SJSA1 (cell line): ENCODE measurements around the gene RAB22A. TPM values are rescaled to one million over a fixed set of nuclear protein-coding genes. Genes with fewer than 3 reads are reported as not detected.
A peak's percentile ranks its signal among the peaks of the same experiment; 100 is the strongest.

Experiments used
- DNase-seq, 2 experiments: peaks; one replicate each; pipeline ENCODE4 v3.0.0-alpha.2; 2015 to 2020; ENCODE audit warnings: low spot score in 2 of 2, low read depth in 1 of 2
- H3K27ac ChIP-seq: fragments of 250-450 bp; sonication (Bioruptor Pico); 2 replicates; pipeline ENCODE4 v1.5.1; 2020; ENCODE audit warnings: mild to moderate bottlenecking, moderate library complexity
- H3K27me3 ChIP-seq: fragments of 250-450 bp; sonication (Bioruptor Pico); replicated peaks from 2 replicates; pipeline ENCODE4 v1.5.1; 2020; ENCODE audit warnings: mild to moderate bottlenecking, moderate library complexity
- H3K36me3 ChIP-seq: fragments of 250-450 bp; sonication (Bioruptor Pico); 2 replicates; pipeline ENCODE4 v1.5.1; 2020; ENCODE audit warnings: mild to moderate bottlenecking
- H3K4me1 ChIP-seq: fragments of 250-450 bp; sonication (Bioruptor Pico); replicated peaks from 2 replicates; pipeline ENCODE4 v1.6.1; 2021; ENCODE audit warnings: mild to moderate bottlenecking
- H3K4me3 ChIP-seq: fragments of 250-450 bp; sonication (Bioruptor Pico); 2 replicates; pipeline ENCODE4 v1.5.1; 2020; ENCODE audit warnings: mild to moderate bottlenecking
- H3K9me3 ChIP-seq: fragments of 250-450 bp; sonication (Bioruptor Pico); replicated peaks from 2 replicates; pipeline ENCODE4 v1.5.1; 2020; ENCODE audit warnings: mild to moderate bottlenecking
- total RNA-seq: library from RNA; depleted of rRNA; stranded (reverse); fragments of >200 nt; shearing (Covaris generic); gene quantifications from 2 replicates; pipeline ENCODE4 v1.2.3, GENCODE V29; 2014

Gene RAB22A
- total RNA-seq, 1 experiment from 2014 or later = 23.7 TPM

DNA sequence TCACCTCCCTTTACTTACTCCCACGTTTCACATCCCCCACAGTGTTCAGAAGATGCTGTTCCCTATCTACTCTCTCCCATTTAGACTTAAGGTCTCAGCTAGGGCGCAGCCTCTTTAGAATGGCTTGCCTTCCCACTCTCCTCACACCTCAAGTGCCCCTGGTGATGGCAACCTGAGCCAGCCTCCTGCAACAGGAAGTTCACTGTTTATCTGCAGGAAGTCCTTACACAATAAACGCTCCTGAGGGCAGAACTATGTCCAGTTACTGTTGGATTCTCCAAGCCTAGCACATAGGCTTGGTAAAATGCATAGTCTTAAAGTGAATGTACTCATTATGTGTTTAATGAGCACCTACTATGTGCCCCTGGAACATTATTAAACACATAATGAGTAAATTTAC lies 21.9 kb upstream of the RAB22A start:
- DNase-seq = no peak
- no peak overlapping the region for H3K4me3 ChIP-seq
- no peaks in the 10 kb centered on the region for H3K9me3 ChIP-seq
- no peaks in the 10 kb centered on the region for H3K27me3 ChIP-seq
- H3K36me3 ChIP-seq = no peaks in the 10 kb centered on the region
- H3K4me1 ChIP-seq = no peaks in the 10 kb centered on the region
- no peak overlapping the region for H3K27ac ChIP-seq

DNA sequence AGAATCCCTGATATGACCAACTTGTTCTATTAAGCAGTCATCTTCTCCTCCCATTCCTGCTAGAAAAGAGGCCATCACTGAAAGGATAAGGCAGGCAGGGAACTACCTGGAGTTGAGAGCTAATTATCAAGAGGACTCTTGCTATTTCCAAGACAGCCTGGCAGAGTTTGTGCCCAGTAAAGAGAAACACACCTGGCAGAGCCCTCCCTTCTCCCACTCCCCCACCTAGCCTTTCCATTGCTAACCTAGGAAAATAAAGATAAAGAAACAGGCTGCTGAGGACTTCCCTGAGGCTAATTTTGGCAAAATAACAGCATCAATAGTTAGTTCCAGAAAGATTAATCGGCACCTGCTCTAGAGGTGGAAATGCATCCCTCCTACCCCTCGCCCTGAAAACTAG lies 20.4 kb upstream of the RAB22A start:
- H3K9me3 ChIP-seq = no peaks in the 10 kb centered on the region
- DNase-seq = no peak
- no peaks in the 10 kb centered on the region for H3K27me3 ChIP-seq
- no peaks in the 10 kb centered on the region for H3K4me1 ChIP-seq
- no peak overlapping the region for H3K27ac ChIP-seq
- H3K4me3 ChIP-seq = no peak overlapping the region
- no peaks in the 10 kb centered on the region for H3K36me3 ChIP-seq

DNA sequence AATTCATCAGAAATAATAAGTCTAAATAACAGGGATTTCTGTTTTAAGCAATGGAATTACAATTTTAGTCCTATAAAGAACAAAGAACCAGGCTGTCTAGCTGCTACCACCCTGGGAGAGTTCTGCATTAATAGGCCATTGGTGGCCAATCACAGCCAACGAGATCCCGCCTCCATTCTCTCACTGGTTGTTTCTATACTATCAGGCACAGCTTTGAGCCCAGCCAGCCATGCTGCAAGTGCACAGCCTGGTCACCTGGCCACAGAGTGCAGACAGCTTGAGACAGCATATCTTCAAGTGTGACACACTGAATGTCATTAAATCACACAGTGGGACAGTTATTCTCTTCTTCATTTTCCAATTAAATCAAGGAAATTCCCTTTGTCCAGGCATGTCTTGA lies 16.1 kb upstream of the RAB22A start:
- DNase-seq = no peak
- Histone ChIP-seq H3K9me3 (no peaks in the 10 kb centered on the region), H3K4me1 (peaks cover 15% of the 10 kb centered on the region), H3K4me3 (no peak overlapping the region), H3K27me3 (no peaks in the 10 kb centered on the region), H3K27ac (no peak overlapping the region), H3K36me3 (no peaks in the 10 kb centered on the region)

DNA sequence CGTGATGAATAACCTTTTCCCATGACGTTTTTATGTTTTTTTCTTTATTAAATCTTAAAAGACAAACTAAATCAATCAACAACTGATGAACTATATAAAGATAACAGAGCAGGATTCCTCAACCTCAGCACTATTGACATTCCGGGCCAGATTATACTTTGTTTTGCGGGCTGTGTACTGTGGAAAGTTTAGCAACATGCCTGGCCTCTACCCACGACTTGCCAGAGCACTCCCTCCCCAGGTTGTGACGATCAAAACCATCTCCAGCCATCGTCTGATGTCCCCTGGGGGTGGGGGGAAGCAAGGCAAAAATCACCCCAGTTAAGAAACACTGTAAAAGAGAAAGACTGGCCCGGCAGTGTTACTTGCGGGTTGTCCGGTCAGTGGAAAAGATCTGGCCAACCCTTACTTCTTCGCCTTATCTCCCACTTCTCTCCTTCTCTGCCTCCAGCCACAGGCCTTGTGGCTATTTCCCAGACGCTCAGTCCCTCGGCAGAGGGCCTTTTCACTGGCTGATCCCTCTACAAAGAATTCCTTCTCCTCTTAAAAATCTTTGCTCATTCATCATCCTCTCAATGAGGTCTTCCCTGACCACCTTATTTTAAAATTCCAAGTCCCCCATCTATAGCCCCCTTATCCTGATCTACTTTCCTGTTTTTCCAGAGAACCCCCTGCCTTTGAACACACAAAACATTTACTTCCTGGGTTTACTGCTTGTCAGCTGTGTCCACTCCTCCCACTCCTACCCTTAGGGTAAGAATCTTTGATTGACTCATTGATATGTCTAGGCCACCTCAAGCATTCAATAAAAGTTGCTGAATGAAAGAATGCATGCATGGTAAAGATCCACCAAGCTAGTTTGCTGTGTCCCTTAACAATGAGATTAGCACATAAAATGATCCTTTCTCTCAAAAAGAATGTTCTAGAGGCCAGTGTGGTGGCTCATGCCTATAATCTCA lies 14.7 kb upstream of the RAB22A start:
- H3K9me3 ChIP-seq = no peaks in the 10 kb centered on the region
- H3K4me3 ChIP-seq = no peak overlapping the region
- no peak overlapping the region for H3K27ac ChIP-seq
- no peaks in the 10 kb centered on the region for H3K36me3 ChIP-seq
- no peaks in the 10 kb centered on the region for H3K27me3 ChIP-seq
- no peak for DNase-seq
- H3K4me1 ChIP-seq = peaks cover 15% of the 10 kb centered on the region

DNA sequence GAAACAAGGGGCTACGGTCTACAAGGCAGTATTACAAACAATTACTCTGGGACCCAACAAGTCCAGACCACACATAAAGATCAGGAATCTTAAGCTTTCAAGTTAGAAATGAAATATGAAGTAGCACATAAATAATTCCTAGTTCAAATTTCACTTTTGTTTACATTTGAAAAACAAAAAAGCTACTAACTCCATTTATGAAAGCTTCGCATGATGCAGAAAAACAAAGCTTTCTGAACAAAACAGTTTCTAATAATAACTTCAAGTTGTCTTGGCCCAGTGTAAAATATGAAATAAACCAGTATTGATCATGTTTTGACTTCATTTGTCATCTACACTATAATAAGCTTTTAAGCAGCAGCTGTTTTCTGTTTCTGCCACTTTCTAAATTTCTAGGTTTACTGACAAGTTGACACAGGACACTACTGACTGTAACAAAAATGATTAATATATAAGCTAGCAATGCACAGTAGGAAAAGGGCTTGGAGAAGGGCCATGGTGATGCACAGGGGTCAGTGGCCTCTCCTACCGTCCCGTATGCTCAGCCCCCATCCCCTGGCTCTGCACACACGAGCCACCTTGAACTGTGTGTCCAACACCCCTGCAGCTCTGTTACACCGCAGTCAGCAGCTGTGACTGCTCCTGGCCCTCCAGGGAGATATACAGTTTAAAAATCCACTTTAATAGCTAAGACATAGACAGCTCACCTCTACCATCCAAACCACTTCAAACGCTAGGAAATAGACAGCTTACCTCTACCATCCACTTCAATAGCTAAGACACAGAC lies 13.3 kb upstream of the RAB22A start:
- H3K4me3 ChIP-seq = no peak overlapping the region
- DNase-seq = no peak
- no peaks in the 10 kb centered on the region for H3K27me3 ChIP-seq
- peaks cover 15% of the 10 kb centered on the region for H3K4me1 ChIP-seq
- H3K36me3 ChIP-seq = no peaks in the 10 kb centered on the region
- H3K27ac ChIP-seq = no peak overlapping the region
- no peaks in the 10 kb centered on the region for H3K9me3 ChIP-seq

DNA sequence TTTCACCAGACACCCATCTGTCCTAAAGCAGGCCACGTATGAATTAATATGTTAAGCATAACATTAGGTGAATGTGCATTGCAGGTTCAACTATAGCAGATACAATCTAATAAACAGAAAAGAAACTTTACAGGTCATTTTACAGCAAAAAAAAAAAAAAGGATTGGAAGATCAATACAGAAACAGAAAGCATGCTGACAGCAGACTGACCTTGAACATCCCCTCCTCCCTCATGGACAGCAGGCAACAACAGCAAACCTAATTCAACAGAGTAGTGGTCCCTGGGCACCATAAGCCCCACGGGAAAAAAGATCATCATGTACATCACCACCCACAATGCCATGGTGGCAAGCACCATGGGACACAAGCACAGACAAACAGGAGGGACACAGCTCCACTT lies 12.1 kb upstream of the RAB22A start:
- Histone ChIP-seq H3K27me3 (no peaks in the 10 kb centered on the region), H3K4me1 (peaks cover 19% of the 10 kb centered on the region), H3K4me3 (no peak overlapping the region), H3K36me3 (no peaks in the 10 kb centered on the region), H3K27ac (no peak overlapping the region), H3K9me3 (no peaks in the 10 kb centered on the region)
- DNase-seq = no peak

DNA sequence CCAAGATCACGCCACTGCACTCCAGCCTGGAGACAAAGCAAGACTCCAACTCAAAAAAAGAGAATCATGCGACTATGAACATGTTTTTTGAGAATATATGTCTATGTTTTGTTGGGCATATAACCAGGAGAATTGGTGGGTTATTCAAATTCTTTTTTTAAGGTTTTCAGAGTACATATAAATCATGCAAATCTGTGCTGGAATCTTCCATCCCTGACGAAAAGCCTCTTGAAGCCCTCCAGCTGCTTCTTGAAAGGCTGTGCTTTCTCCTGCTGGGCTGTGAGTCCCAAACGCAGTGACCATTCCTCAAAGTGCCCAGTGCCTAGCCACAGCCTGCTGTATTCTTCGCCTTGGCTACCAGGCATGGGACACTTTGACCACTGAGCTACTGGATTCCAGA lies 9.2 kb upstream of the RAB22A start:
- no peak overlapping the region for H3K4me3 ChIP-seq
- H3K9me3 ChIP-seq = no peaks in the 10 kb centered on the region
- peaks cover 29% of the 10 kb centered on the region for H3K4me1 ChIP-seq
- H3K36me3 ChIP-seq = no peaks in the 10 kb centered on the region
- DNase-seq = no peak
- H3K27me3 ChIP-seq = no peaks in the 10 kb centered on the region
- H3K27ac ChIP-seq = no peak overlapping the region

DNA sequence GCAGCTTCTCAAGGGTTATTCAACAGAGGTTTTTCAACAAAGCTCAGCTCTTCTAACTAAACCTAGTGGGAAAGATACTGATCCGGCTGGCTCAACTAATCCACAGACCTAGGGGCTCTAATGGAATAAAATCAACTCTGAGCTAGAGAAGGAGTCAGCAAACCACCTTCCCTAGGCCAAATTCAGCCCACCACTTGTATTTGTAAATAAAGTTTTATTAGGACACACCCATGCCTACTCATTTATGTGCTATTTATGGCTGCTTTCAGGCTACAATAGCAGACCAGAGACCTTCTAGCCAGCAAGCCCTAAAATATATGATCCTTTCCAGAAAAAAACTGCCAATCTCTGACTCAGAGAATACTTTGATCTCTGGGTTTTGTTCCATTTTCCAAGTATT lies 6.0 kb upstream of the RAB22A start:
- no peak for DNase-seq
- no peaks in the 10 kb centered on the region for H3K27me3 ChIP-seq

DNA sequence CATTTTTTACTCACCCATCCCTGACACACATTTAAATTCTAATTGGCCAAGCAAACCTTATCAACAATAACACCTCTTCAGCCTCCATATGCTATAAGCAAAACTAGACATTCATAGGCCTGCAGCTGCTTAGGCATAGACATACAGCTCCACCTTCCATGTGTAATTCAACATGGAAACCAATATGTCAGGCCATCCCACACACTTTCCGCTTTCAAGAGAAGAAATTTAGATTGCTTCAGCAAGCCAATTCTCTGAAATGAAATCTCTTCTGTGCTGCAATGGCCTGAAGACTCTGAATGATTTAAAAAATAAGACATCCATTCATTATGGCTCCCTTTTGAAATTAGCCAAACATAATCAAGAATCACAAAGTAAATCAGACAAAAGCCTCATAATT lies 4.5 kb upstream of the RAB22A start:
- H3K4me3 ChIP-seq = no peak overlapping the region
- no peak for DNase-seq
- no peaks in the 10 kb centered on the region; the same call in 1 of the 2 replicates for H3K9me3 ChIP-seq
- H3K27ac ChIP-seq = no peak overlapping the region
- H3K27me3 ChIP-seq = no peaks in the 10 kb centered on the region
- peaks cover 45% of the 10 kb centered on the region for H3K4me1 ChIP-seq
- peaks cover 4% of the 10 kb centered on the region for H3K36me3 ChIP-seq

More for the DNA sequence above, 6.0 kb upstream of the RAB22A start:
- Histone ChIP-seq H3K9me3 (no peaks in the 10 kb centered on the region), H3K4me3 (no peak overlapping the region), H3K36me3 (no peaks in the 10 kb centered on the region), H3K4me1 (peaks cover 41% of the 10 kb centered on the region), H3K27ac (no peak overlapping the region)

DNA sequence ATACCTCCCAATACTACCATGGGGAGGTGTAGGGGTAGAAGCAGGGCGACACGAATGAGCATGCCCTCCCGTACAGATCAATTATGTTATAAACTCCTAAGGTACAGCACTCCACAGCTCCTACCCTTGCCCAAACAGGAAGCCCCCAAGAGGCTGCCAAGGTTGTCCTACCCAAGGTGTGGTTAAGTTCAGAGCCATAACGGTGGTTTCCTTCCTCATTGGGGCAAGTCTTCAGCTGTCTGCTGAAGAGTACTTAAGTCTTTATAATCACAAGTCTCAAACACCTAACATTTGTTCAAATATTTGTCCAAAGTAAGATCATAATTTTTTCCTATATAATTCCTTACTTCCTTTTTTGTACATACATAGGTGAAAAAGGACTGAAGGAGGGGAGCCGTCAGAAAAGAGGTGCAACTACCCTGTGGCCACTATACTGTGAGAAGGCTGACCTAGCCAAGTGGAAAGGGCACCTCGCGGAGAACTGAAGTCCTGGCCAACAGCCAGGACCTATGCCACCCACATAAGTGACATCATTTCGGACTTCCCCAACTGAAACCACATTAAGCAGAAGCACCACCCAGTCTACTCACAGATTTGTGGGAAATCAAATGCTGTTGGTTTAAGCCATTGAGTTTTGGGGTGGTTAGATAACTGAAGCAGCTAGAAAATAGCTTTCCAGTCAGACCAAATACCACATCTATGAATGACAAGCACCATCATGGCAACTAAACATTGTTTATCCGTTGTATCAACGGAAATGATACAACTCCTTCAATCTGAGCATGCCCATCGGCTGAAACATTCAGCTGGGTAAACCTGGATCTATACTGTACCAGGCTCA lies 2.9 kb upstream of the RAB22A start:
- Histone ChIP-seq H3K4me1 (peaks cover 51% of the 10 kb centered on the region), H3K4me3 (no peak overlapping the region), H3K27me3 (no peaks in the 10 kb centered on the region), H3K27ac (peak overlapping the region; percentile 97), H3K9me3 (no peaks in the 10 kb centered on the region; the same call in 1 of the 2 replicates), H3K36me3 (peaks cover 11% of the 10 kb centered on the region)
- DNase-seq = peak; percentile 86 to 94

DNA sequence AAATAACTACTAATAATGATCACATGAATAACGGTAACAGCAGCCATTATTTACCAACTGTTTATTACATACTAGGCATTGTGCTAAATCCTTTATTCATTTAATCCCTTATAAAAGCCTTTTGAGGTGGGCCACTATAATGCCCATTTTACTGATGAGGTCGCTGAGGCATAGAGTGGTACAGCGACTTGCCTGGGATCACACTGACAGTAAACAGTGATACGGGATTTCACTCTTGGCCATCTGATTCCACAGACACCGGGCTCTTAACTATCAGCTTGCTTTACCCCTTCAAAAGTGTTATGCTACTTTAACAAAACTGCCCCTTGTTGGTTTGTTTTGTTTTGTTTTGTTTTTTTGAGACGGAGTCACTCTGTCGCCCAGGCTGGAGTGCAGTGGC lies 2.2 kb upstream of the RAB22A start:
- H3K9me3 ChIP-seq = no peaks in the 10 kb centered on the region; the same call in 1 of the 2 replicates
- peak overlapping the region; percentile 97 for H3K27ac ChIP-seq
- H3K27me3 ChIP-seq = no peaks in the 10 kb centered on the region
- peaks cover 16% of the 10 kb centered on the region for H3K36me3 ChIP-seq
- peaks cover 48% of the 10 kb centered on the region for H3K4me1 ChIP-seq
- DNase-seq = no peak
- H3K4me3 ChIP-seq = no peak overlapping the region

DNA sequence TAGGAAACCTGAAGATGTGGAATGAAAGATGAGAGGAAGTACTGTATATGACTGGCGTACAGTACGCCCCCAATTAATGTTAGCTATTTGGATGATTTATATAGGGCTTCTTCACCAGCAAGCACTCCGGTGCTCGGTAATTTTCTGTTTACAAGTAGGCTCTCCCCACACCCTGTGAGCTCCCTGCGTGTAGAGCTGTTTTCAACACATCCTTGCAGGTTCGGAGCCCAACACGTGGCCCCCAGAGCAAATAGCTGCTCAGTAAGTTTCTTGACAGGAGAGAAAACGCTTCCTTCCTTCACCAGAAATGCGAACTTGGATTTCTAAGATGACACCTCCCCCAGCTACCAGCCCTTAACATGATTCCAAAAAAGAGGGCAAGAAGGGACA lies 1.2 kb upstream of the RAB22A start:
- Histone ChIP-seq H3K27me3 (no peaks in the 10 kb centered on the region), H3K4me3 (no peak overlapping the region), H3K36me3 (peaks cover 25% of the 10 kb centered on the region), H3K4me1 (peaks cover 46% of the 10 kb centered on the region), H3K27ac (no peak overlapping the region), H3K9me3 (no peaks in the 10 kb centered on the region; the same call in 1 of the 2 replicates)
- DNase-seq = no peak
